Neural cell (in vitro differentiated cells): ENCODE measurements around the gene LMOD3. TPM values are rescaled to one million over a fixed set of nuclear protein-coding genes. Genes with fewer than 3 reads are reported as not detected.

Experiments
- H2AFZ ChIP-seq: fragments of 200-600, 300-800 bp; sonication (generic), shearing (Covaris generic); 2 replicates; pipeline ENCODE4 v1.6.0; 2014; ENCODE audit warnings: low read depth, mild to moderate bottlenecking, antibody characterized with exemption, low read length, moderate library complexity
- H3F3A ChIP-seq: fragments of 200-600 bp; shearing (Covaris generic); 2 replicates; pipeline ENCODE4 v1.6.1; 2016; ENCODE audit warnings: mild to moderate bottlenecking, moderate library complexity, mixed read lengths, antibody characterized with exemption, low read length; ENCODE audit not compliant: insufficient read depth, poor library complexity, severe bottlenecking
- H3K27ac ChIP-seq: fragments of 200-600, 300-800 bp; sonication (generic), shearing (Covaris generic); 2 replicates; pipeline ENCODE4 v1.5.1; 2014; ENCODE audit warnings: mild to moderate bottlenecking, low read length, moderate library complexity
- H3K27me3 ChIP-seq: fragments of 300-800, 200-600 bp; sonication (generic), shearing (Covaris generic); 2 replicates; pipeline ENCODE4 v1.6.0; 2014; ENCODE audit warnings: mild to moderate bottlenecking, low read depth, low read length, moderate library complexity; ENCODE audit not compliant: insufficient read depth
- H3K36me3 ChIP-seq: fragments of 300-800, 200-600 bp; sonication (generic), shearing (Covaris generic); 2 replicates; pipeline ENCODE4 v1.5.1; 2014; ENCODE audit warnings: mild to moderate bottlenecking, antibody characterized with exemption, low read length, moderate library complexity; ENCODE audit not compliant: insufficient read depth
- H3K4me2 ChIP-seq: fragments of 300-800, 200-600 bp; sonication (generic), shearing (Covaris generic); 2 replicates; pipeline ENCODE4 v1.6.0; 2014; ENCODE audit warnings: mild to moderate bottlenecking, low read length
- H3K4me3 ChIP-seq: fragments of 300-800, 200-600 bp; sonication (generic), shearing (Covaris generic); 2 replicates; pipeline ENCODE4 v1.5.1; 2014; ENCODE audit warnings: mild to moderate bottlenecking, low read length, moderate library complexity
- H3K79me2 ChIP-seq: fragments of 200-600 bp; shearing (Covaris generic); replicated peaks from 2 replicates; pipeline ENCODE4 v1.6.0; 2014; ENCODE audit warnings: mild to moderate bottlenecking, low read length, moderate library complexity; ENCODE audit not compliant: insufficient read depth
- H3K9ac ChIP-seq: fragments of 300-800, 200-600 bp; sonication (generic), shearing (Covaris generic); 2 replicates; pipeline ENCODE4 v1.6.1; 2016; ENCODE audit warnings: mild to moderate bottlenecking, low read length, mixed read lengths
- H3K9me2 ChIP-seq: fragments of 200-600 bp; shearing (Covaris generic); 2 replicates; pipeline ENCODE4 v1.6.1; 2016; ENCODE audit warnings: mild to moderate bottlenecking, low read length, mixed read lengths; ENCODE audit not compliant: insufficient read depth
- H3K9me3 ChIP-seq: fragments of 200-600, 300-800 bp; sonication (generic), shearing (Covaris generic); 2 replicates; pipeline ENCODE4 v1.6.1; 2016; ENCODE audit warnings: mild to moderate bottlenecking, mixed run types, low read length, moderate library complexity, mixed read lengths
- H4K20me1 ChIP-seq: fragments of 200-600 bp; shearing (Covaris generic); 2 replicates; pipeline ENCODE4 v1.6.1; 2016; ENCODE audit warnings: mild to moderate bottlenecking, mixed run types; ENCODE audit not compliant: insufficient read depth
- CTCF ChIP-seq: fragments of 450-650 bp; IDR thresholded peaks from 2 replicates; pipeline ENCODE4 v1.5.1; 2014; ENCODE audit warnings: antibody characterized with exemption, mild to moderate bottlenecking, moderate library complexity; ENCODE audit not compliant: poor library complexity, severe bottlenecking
- EP300 ChIP-seq: fragments of 450-650 bp; conservative IDR thresholded peaks from 2 replicates; pipeline ENCODE4 v1.6.1; 2014; ENCODE audit warnings: antibody characterized with exemption, mild to moderate bottlenecking, moderate library complexity; ENCODE audit not compliant: poor library complexity, severe bottlenecking
- MXI1 ChIP-seq: fragments of 450-650 bp; conservative IDR thresholded peaks from 2 replicates; pipeline ENCODE4 v1.6.1; 2014; ENCODE audit warnings: antibody characterized with exemption, mild to moderate bottlenecking; ENCODE audit not compliant: poor library complexity, severe bottlenecking
- POLR2AphosphoS5 ChIP-seq: IDR thresholded peaks from 2 replicates; pipeline ENCODE4 v1.6.1; 2012
- RAD21 ChIP-seq: fragments of 450-650 bp; conservative IDR thresholded peaks from 2 replicates; pipeline ENCODE4 v1.6.1; 2014; ENCODE audit warnings: antibody characterized with exemption, mild to moderate bottlenecking, moderate library complexity
- SMC3 ChIP-seq: fragments of 450-650 bp; conservative IDR thresholded peaks from 2 replicates; pipeline ENCODE4 v1.6.1; 2014; ENCODE audit warnings: antibody characterized with exemption, mild to moderate bottlenecking, moderate library complexity; ENCODE audit not compliant: poor library complexity
- TAF1 ChIP-seq: IDR thresholded peaks from 2 replicates; pipeline ENCODE4 v1.6.1; 2012; ENCODE audit warnings: low read depth
- polyA plus RNA-seq: library from polyadenylated mRNA; depleted of rRNA; stranded (reverse); fragments of >200 nt; gene quantifications from 2 replicates; pipeline ENCODE4 v1.2.3, GENCODE V29; 2014

LMOD3 gene
- polyA plus RNA-seq, 1 donor from 2014 or later: not detected

GRCh38 chr3:69099576-69099975 lies 22.8 kb downstream of the LMOD3 start:
- Histone ChIP-seq H3K4me2 (no peak overlapping the region), H3K9me2 (no peaks in the 10 kb centered on the region), H3K4me3 (no peak overlapping the region), H3K79me2 (no peaks in the 10 kb centered on the region), H3K27me3 (no peaks in the 10 kb centered on the region), H4K20me1 (no peaks in the 10 kb centered on the region), H2AFZ (no peak overlapping the region), H3F3A (no peaks in the 10 kb centered on the region), H3K9ac (no peak overlapping the region), H3K9me3 (no peaks in the 10 kb centered on the region), H3K36me3 (peaks cover 17% of the 10 kb centered on the region), H3K27ac (no peak overlapping the region)
- TF ChIP-seq MXI1: no peak
- no peak for TF ChIP-seq TAF1

- no peaks in the 10 kb centered on the region for H4K20me1 ChIP-seq
- H3K36me3 ChIP-seq: peaks cover 5% of the 10 kb centered on the region
- H3K27ac ChIP-seq: no peak overlapping the region
- peaks cover 3% of the 10 kb centered on the region for H3K79me2 ChIP-seq
- H3K9ac ChIP-seq: no peak overlapping the region
- H3K9me3 ChIP-seq: no peaks in the 10 kb centered on the region
- TF ChIP-seq EP300: no peak
- H3F3A ChIP-seq: no peaks in the 10 kb centered on the region
- no peaks in the 10 kb centered on the region for H3K9me2 ChIP-seq
- H3K4me3 ChIP-seq: no peak overlapping the region
- no peak overlapping the region for H2AFZ ChIP-seq
- H3K27me3 ChIP-seq: no peaks in the 10 kb centered on the region
- H3K4me2 ChIP-seq: no peak overlapping the region
Measured at GRCh38 chr3:69097407-69098086, 24.8 kb downstream of the LMOD3 start.

GRCh38 chr3:69096299-69096698 lies 26.1 kb downstream of the LMOD3 start:
- Histone ChIP-seq H3F3A (no peaks in the 10 kb centered on the region), H3K9me2 (no peaks in the 10 kb centered on the region), H3K9me3 (no peaks in the 10 kb centered on the region), H3K79me2 (peaks cover 3% of the 10 kb centered on the region), H3K9ac (no peak overlapping the region), H3K4me3 (no peak overlapping the region), H3K27me3 (no peaks in the 10 kb centered on the region), H3K36me3 (no peaks in the 10 kb centered on the region), H3K4me2 (no peak overlapping the region), H3K27ac (no peak overlapping the region), H4K20me1 (no peaks in the 10 kb centered on the region), H2AFZ (no peak overlapping the region)
- TF ChIP-seq POLR2AphosphoS5: no peak
- no peak for TF ChIP-seq TAF1
- TF ChIP-seq CTCF: no peak
- TF ChIP-seq RAD21: no peak
- TF ChIP-seq SMC3: no peak
- no peak for TF ChIP-seq EP300

- no peaks in the 10 kb centered on the region for H4K20me1 ChIP-seq
- H3K9ac ChIP-seq: no peak overlapping the region
- no peak overlapping the region for H2AFZ ChIP-seq
- peaks cover 3% of the 10 kb centered on the region for H3K79me2 ChIP-seq
- H3F3A ChIP-seq: no peaks in the 10 kb centered on the region
- no peaks in the 10 kb centered on the region for H3K9me3 ChIP-seq
- no peaks in the 10 kb centered on the region for H3K27me3 ChIP-seq
- no peak overlapping the region for H3K4me2 ChIP-seq
- no peaks in the 10 kb centered on the region for H3K36me3 ChIP-seq
- TF ChIP-seq MXI1 (no peak), TAF1 (no peak), EP300 (no peak), SMC3 (no peak)
- H3K27ac ChIP-seq: no peak overlapping the region
- H3K4me3 ChIP-seq: no peak overlapping the region
- no peaks in the 10 kb centered on the region for H3K9me2 ChIP-seq
Measured at GRCh38 chr3:69095636-69096035, 26.8 kb downstream of the LMOD3 start.
